ENCODE data around the gene CCDC9B.

The CCDC9B gene

GRCh38 chr15:40352281-40352901, 11.7 kb upstream of the CCDC9B start:
- H3K27me3 ChIP-seq (ENCODE audit: control insufficient read depth, insufficient read depth, low read length): peaks cover 12% of the 10 kb centered on the region
- no peak overlapping the region for H3K27ac ChIP-seq (ENCODE audit: low read depth, low read length)
- H3K4me1 ChIP-seq (ENCODE audit: control insufficient read depth, insufficient read depth, low read length): peaks cover 16% of the 10 kb centered on the region
- no peak overlapping the region for H3K9ac ChIP-seq (ENCODE audit: low read depth, low read length)
- H3K36me3 ChIP-seq (ENCODE audit: control insufficient read depth, insufficient read depth, low read length): no peaks in the 10 kb centered on the region
- H3K4me3 ChIP-seq (ENCODE audit: low read depth, low read length): no peak overlapping the region
- H3K9me3 ChIP-seq (ENCODE audit: control insufficient read depth, insufficient read depth, low read length): no peaks in the 10 kb centered on the region

GRCh38 chr15:40349163-40349562, 8.4 kb upstream of the CCDC9B start:
- no peaks in the 10 kb centered on the region for H3K9me3 ChIP-seq (ENCODE audit: control insufficient read depth, insufficient read depth, low read length)
- H3K9ac ChIP-seq (ENCODE audit: low read depth, low read length): no peak overlapping the region
- H3K27ac ChIP-seq (ENCODE audit: low read depth, low read length): no peak overlapping the region
- H3K36me3 ChIP-seq (ENCODE audit: control insufficient read depth, insufficient read depth, low read length): no peaks in the 10 kb centered on the region
- H3K27me3 ChIP-seq (ENCODE audit: control insufficient read depth, insufficient read depth, low read length): no peaks in the 10 kb centered on the region
- H3K4me3 ChIP-seq (ENCODE audit: low read depth, low read length): no peak overlapping the region
- H3K4me1 ChIP-seq (ENCODE audit: control insufficient read depth, insufficient read depth, low read length): peaks cover 8% of the 10 kb centered on the region

GRCh38 chr15:40348474-40348870, 7.7 kb upstream of the CCDC9B start:
- no peaks in the 10 kb centered on the region for H3K27me3 ChIP-seq (ENCODE audit: control insufficient read depth, insufficient read depth, low read length)
- H3K27ac ChIP-seq (ENCODE audit: low read depth, low read length): no peak overlapping the region
- no peak overlapping the region for H3K9ac ChIP-seq (ENCODE audit: low read depth, low read length)
- peaks cover 1% of the 10 kb centered on the region; the same call in 1 of the 2 replicates for H3K4me1 ChIP-seq (ENCODE audit: control insufficient read depth, insufficient read depth, low read length)
- H3K9me3 ChIP-seq (ENCODE audit: control insufficient read depth, insufficient read depth, low read length): no peaks in the 10 kb centered on the region
- H3K36me3 ChIP-seq (ENCODE audit: control insufficient read depth, insufficient read depth, low read length): no peaks in the 10 kb centered on the region
- H3K4me3 ChIP-seq (ENCODE audit: low read depth, low read length): no peak overlapping the region

- H3K4me1 ChIP-seq (ENCODE audit: control insufficient read depth, insufficient read depth, low read length): no peaks in the 10 kb centered on the region
- no peak overlapping the region for H3K27ac ChIP-seq (ENCODE audit: low read depth, low read length)
Measured at GRCh38 chr15:40347559-40348473, 7.1 kb upstream of the CCDC9B start.

GRCh38 chr15:40346579-40347558, 6.1 kb upstream of the CCDC9B start:
- no peak overlapping the region for H3K4me3 ChIP-seq (ENCODE audit: low read depth, low read length)
- H3K4me1 ChIP-seq (ENCODE audit: control insufficient read depth, insufficient read depth, low read length): no peaks in the 10 kb centered on the region
- no peaks in the 10 kb centered on the region for H3K27me3 ChIP-seq (ENCODE audit: control insufficient read depth, insufficient read depth, low read length)
- no peaks in the 10 kb centered on the region for H3K9me3 ChIP-seq (ENCODE audit: control insufficient read depth, insufficient read depth, low read length)
- H3K9ac ChIP-seq (ENCODE audit: low read depth, low read length): no peak overlapping the region
- no peak overlapping the region for H3K27ac ChIP-seq (ENCODE audit: low read depth, low read length)
- H3K36me3 ChIP-seq (ENCODE audit: control insufficient read depth, insufficient read depth, low read length): no peaks in the 10 kb centered on the region

More at GRCh38 chr15:40347559-40348473, 7.1 kb upstream of the CCDC9B start:
- Histone ChIP-seq H3K4me3 (ENCODE audit: low read depth, low read length) (no peak overlapping the region), H3K36me3 (ENCODE audit: control insufficient read depth, insufficient read depth, low read length) (no peaks in the 10 kb centered on the region), H3K9me3 (ENCODE audit: control insufficient read depth, insufficient read depth, low read length) (no peaks in the 10 kb centered on the region), H3K9ac (ENCODE audit: low read depth, low read length) (no peak overlapping the region), H3K27me3 (ENCODE audit: control insufficient read depth, insufficient read depth, low read length) (no peaks in the 10 kb centered on the region)

- Histone ChIP-seq H3K27me3 (ENCODE audit: control insufficient read depth, insufficient read depth, low read length) (no peaks in the 10 kb centered on the region), H3K4me1 (ENCODE audit: control insufficient read depth, insufficient read depth, low read length) (0 out of 2 replicates have a peak, but pooled peaks cover 3% of the 10 kb centered on the region), H3K36me3 (ENCODE audit: control insufficient read depth, insufficient read depth, low read length) (no peaks in the 10 kb centered on the region), H3K4me3 (ENCODE audit: low read depth, low read length) (no peak overlapping the region), H3K9ac (ENCODE audit: low read depth, low read length) (no peak overlapping the region), H3K9me3 (ENCODE audit: control insufficient read depth, insufficient read depth, low read length) (no peaks in the 10 kb centered on the region), H3K27ac (ENCODE audit: low read depth, low read length) (no peak overlapping the region)
Measured at GRCh38 chr15:40345867-40346578, 5.3 kb upstream of the CCDC9B start.

- no peaks in the 10 kb centered on the region for H3K36me3 ChIP-seq (ENCODE audit: control insufficient read depth, insufficient read depth, low read length)
- no peak overlapping the region for H3K9ac ChIP-seq (ENCODE audit: low read depth, low read length)
- H3K4me3 ChIP-seq (ENCODE audit: low read depth, low read length): no peak overlapping the region
- no peak overlapping the region for H3K27ac ChIP-seq (ENCODE audit: low read depth, low read length)
- H3K9me3 ChIP-seq (ENCODE audit: control insufficient read depth, insufficient read depth, low read length): no peaks in the 10 kb centered on the region
- H3K4me1 ChIP-seq (ENCODE audit: control insufficient read depth, insufficient read depth, low read length): peaks cover 10% of the 10 kb centered on the region
- H3K27me3 ChIP-seq (ENCODE audit: control insufficient read depth, insufficient read depth, low read length): no peaks in the 10 kb centered on the region
Measured at GRCh38 chr15:40345225-40345866, 4.6 kb upstream of the CCDC9B start.

GRCh38 chr15:40344631-40345120, 3.9 kb upstream of the CCDC9B start:
- Histone ChIP-seq H3K4me1 (ENCODE audit: control insufficient read depth, insufficient read depth, low read length) (peaks cover 17% of the 10 kb centered on the region), H3K9me3 (ENCODE audit: control insufficient read depth, insufficient read depth, low read length) (no peaks in the 10 kb centered on the region), H3K27ac (ENCODE audit: low read depth, low read length) (no peak overlapping the region), H3K36me3 (ENCODE audit: control insufficient read depth, insufficient read depth, low read length) (no peaks in the 10 kb centered on the region), H3K4me3 (ENCODE audit: low read depth, low read length) (no peak overlapping the region), H3K9ac (ENCODE audit: low read depth, low read length) (no peak overlapping the region), H3K27me3 (ENCODE audit: control insufficient read depth, insufficient read depth, low read length) (no peaks in the 10 kb centered on the region)

- Histone ChIP-seq H3K9ac (ENCODE audit: low read depth, low read length) (no peak overlapping the region), H3K4me1 (ENCODE audit: control insufficient read depth, insufficient read depth, low read length) (peaks cover 18% of the 10 kb centered on the region)
Measured at GRCh38 chr15:40344217-40344616, 3.5 kb upstream of the CCDC9B start.

GRCh38 chr15:40343512-40343911, 2.8 kb upstream of the CCDC9B start:
- H3K9ac ChIP-seq (ENCODE audit: low read depth, low read length): no peak overlapping the region
- peaks cover 18% of the 10 kb centered on the region for H3K4me1 ChIP-seq (ENCODE audit: control insufficient read depth, insufficient read depth, low read length)
- no peak overlapping the region for H3K27ac ChIP-seq (ENCODE audit: low read depth, low read length)
- no peak overlapping the region for H3K4me3 ChIP-seq (ENCODE audit: low read depth, low read length)
- H3K27me3 ChIP-seq (ENCODE audit: control insufficient read depth, insufficient read depth, low read length): no peaks in the 10 kb centered on the region
- no peaks in the 10 kb centered on the region for H3K36me3 ChIP-seq (ENCODE audit: control insufficient read depth, insufficient read depth, low read length)
- H3K9me3 ChIP-seq (ENCODE audit: control insufficient read depth, insufficient read depth, low read length): no peaks in the 10 kb centered on the region

More at GRCh38 chr15:40344217-40344616, 3.5 kb upstream of the CCDC9B start:
- no peak overlapping the region for H3K27ac ChIP-seq (ENCODE audit: low read depth, low read length)
- no peak overlapping the region for H3K4me3 ChIP-seq (ENCODE audit: low read depth, low read length)
- no peaks in the 10 kb centered on the region for H3K36me3 ChIP-seq (ENCODE audit: control insufficient read depth, insufficient read depth, low read length)
- no peaks in the 10 kb centered on the region for H3K9me3 ChIP-seq (ENCODE audit: control insufficient read depth, insufficient read depth, low read length)
- no peaks in the 10 kb centered on the region for H3K27me3 ChIP-seq (ENCODE audit: control insufficient read depth, insufficient read depth, low read length)
